ENCODE measurements around the gene TMEM233.

TMEM233 gene

GRCh38 chr12:119681728-119682638 is 88.4 kb downstream of the TMEM233 start:
- no peak for DNase-seq (ENCODE audit: low spot score)

- no peak for DNase-seq (ENCODE audit: low spot score)
These were observed 89.2 kb downstream of the TMEM233 start for GRCh38 chr12:119682639-119683252.

- DNase-seq (ENCODE audit: low spot score): no peak
These were observed 89.8 kb downstream of the TMEM233 start for GRCh38 chr12:119683413-119683812.

- DNase-seq (ENCODE audit: low spot score): no peak
These were observed 90.2 kb downstream of the TMEM233 start for GRCh38 chr12:119683816-119684215.

GRCh38 chr12:119684711-119685369 is 91.3 kb downstream of the TMEM233 start:
- no peak for DNase-seq (ENCODE audit: low spot score)

GRCh38 chr12:119685375-119685774 is 91.8 kb downstream of the TMEM233 start:
- DNase-seq (ENCODE audit: low spot score): no peak

GRCh38 chr12:119686355-119686754 is 92.8 kb downstream of the TMEM233 start:
- DNase-seq (ENCODE audit: low spot score): no peak

- DNase-seq (ENCODE audit: low spot score): no peak
These were observed 93.2 kb downstream of the TMEM233 start for GRCh38 chr12:119686776-119687175.

GRCh38 chr12:119687406-119687805 is 93.8 kb downstream of the TMEM233 start:
- no peak for DNase-seq (ENCODE audit: low spot score)

GRCh38 chr12:119687879-119688278 is 94.3 kb downstream of the TMEM233 start:
- DNase-seq (ENCODE audit: low spot score): no peak

- no peak for DNase-seq (ENCODE audit: low spot score)
These were observed 96.4 kb downstream of the TMEM233 start for GRCh38 chr12:119689935-119690500.

- DNase-seq (ENCODE audit: low spot score): no peak
These were observed 97.7 kb downstream of the TMEM233 start for GRCh38 chr12:119691202-119691810.

GRCh38 chr12:119692410-119692809 is 98.8 kb downstream of the TMEM233 start:
- DNase-seq (ENCODE audit: low spot score): no peak

Data from COLO829 (cell line).